GM23248 (cell line): ENCODE measurements around the gene PHEX.

Source experiments
- EZH2 ChIP-seq: fragments of 200-600 bp; sonication (generic); IDR thresholded peaks from 2 replicates; pipeline ENCODE4 v1.6.1; 2018; ENCODE audit warnings: antibody characterized with exemption, mild to moderate bottlenecking; ENCODE audit not compliant: insufficient read depth, poor library complexity, severe bottlenecking
- EZH2phosphoT487 ChIP-seq: fragments of 200-600 bp; sonication (generic); IDR thresholded peaks from 2 replicates; pipeline ENCODE4 v1.6.1; 2018; ENCODE audit warnings: antibody characterized with exemption, moderate library complexity, mild to moderate bottlenecking, low read depth; ENCODE audit not compliant: insufficient read depth

GRCh38 chrX:22165732-22166457, 133.8 kb downstream of the PHEX start:
- TF ChIP-seq EZH2phosphoT487 = no peak
- no peak for TF ChIP-seq EZH2
